ENCODE results near the gene ANKRD9.

The ANKRD9 gene

GRCh38 chr14:102471921-102472790, 37.4 kb downstream of the ANKRD9 start:
- no peak for DNase-seq (ENCODE audit: low read depth)

- DNase-seq (ENCODE audit: low read depth) = no peak
Measured at GRCh38 chr14:102469261-102469660, 40.3 kb downstream of the ANKRD9 start.

- DNase-seq (ENCODE audit: low read depth) = no peak
Measured at GRCh38 chr14:102464846-102465341, 44.7 kb downstream of the ANKRD9 start.

GRCh38 chr14:102464006-102464405, 45.6 kb downstream of the ANKRD9 start:
- DNase-seq (ENCODE audit: low read depth) = no peak

- DNase-seq (ENCODE audit: low read depth) = no peak
Measured at GRCh38 chr14:102462391-102462790, 47.2 kb downstream of the ANKRD9 start.

- no peak for DNase-seq (ENCODE audit: low read depth)
Measured at GRCh38 chr14:102461490-102462338, 47.9 kb downstream of the ANKRD9 start.

GRCh38 chr14:102457509-102457908, 52.1 kb downstream of the ANKRD9 start:
- no peak for DNase-seq (ENCODE audit: low read depth)

- DNase-seq (ENCODE audit: low read depth) = no peak
Measured at GRCh38 chr14:102454711-102455110, 54.9 kb downstream of the ANKRD9 start.

GRCh38 chr14:102452302-102452701, 57.3 kb downstream of the ANKRD9 start:
- DNase-seq (ENCODE audit: low read depth) = no peak

Data from stimulated activated CD8-positive, alpha-beta memory T cell treated with anti-CD3 and anti-CD28 coated beads, Interleukin-4, amount 100 ng/mL, for 24 hours (primary cell).